GM21423 (cell line): ENCODE results near the gene GATC.
"Not testable (repeated sequence)": the region's sequence is repeated elsewhere in the genome, so short reads cannot be mapped to it uniquely, and the experiment has no call there.

ENCODE experiments used
- ATAC-seq: cut with Tn5 transposase; IDR thresholded peaks from one replicate; pipeline ENCODE4 v1.9.1; 2021; ENCODE audit warnings: mild to moderate bottlenecking, moderate library complexity; ENCODE audit not compliant: unreplicated experiment

Gene GATC

GRCh38 chr12:120468821-120469449 is 22.7 kb downstream of the GATC start:
- peak; percentile 33 for ATAC-seq

GRCh38 chr12:120469450-120470149 is 23.4 kb downstream of the GATC start, which contains the start of gene SRSF9:
SRSF9 (minus strand) TSS chr12:120469748; CDS start chr12:120469609, 139 bp downstream.
- ATAC-seq: peak; percentile 82

- peak; percentile 8 for ATAC-seq
Observed at GRCh38 chr12:120470150-120470784, 24.0 kb downstream of the GATC start.

GRCh38 chr12:120472521-120472920 is 26.3 kb downstream of the GATC start:
- ATAC-seq: no peak

GRCh38 chr12:120473807-120474615 is 27.8 kb downstream of the GATC start:
- ATAC-seq: no peak

- no peak for ATAC-seq
Observed at GRCh38 chr12:120474616-120474960, 28.3 kb downstream of the GATC start.

- ATAC-seq: no peak
Observed at GRCh38 chr12:120475643-120476042, 29.4 kb downstream of the GATC start.

GRCh38 chr12:120479458-120479857 is 33.2 kb downstream of the GATC start:
- no peak for ATAC-seq

GRCh38 chr12:120480211-120480610 is 34.0 kb downstream of the GATC start:
- no peak for ATAC-seq

- no peak for ATAC-seq
Observed at GRCh38 chr12:120481022-120481767, 35.0 kb downstream of the GATC start.

GRCh38 chr12:120483621-120484020 is 37.4 kb downstream of the GATC start:
- ATAC-seq: no peak

- ATAC-seq: no peak
Observed at GRCh38 chr12:120485961-120486881, 40.0 kb downstream of the GATC start.

- not testable (repeated sequence) for ATAC-seq
Observed at GRCh38 chr12:120487552-120487951, 41.3 kb downstream of the GATC start.

- no peak for ATAC-seq
Observed at GRCh38 chr12:120488057-120488640, 41.9 kb downstream of the GATC start.

- ATAC-seq: no peak
Observed at GRCh38 chr12:120489018-120489417, 42.8 kb downstream of the GATC start.

- no peak for ATAC-seq
Observed at GRCh38 chr12:120490325-120490724, 44.1 kb downstream of the GATC start.

- ATAC-seq: no peak
Observed at GRCh38 chr12:120490833-120491512, 44.7 kb downstream of the GATC start.

GRCh38 chr12:120495186-120495730 is 49.0 kb downstream of the GATC start:
- no peak for ATAC-seq
